ENCODE data around the gene APP.

The APP gene

DNA sequence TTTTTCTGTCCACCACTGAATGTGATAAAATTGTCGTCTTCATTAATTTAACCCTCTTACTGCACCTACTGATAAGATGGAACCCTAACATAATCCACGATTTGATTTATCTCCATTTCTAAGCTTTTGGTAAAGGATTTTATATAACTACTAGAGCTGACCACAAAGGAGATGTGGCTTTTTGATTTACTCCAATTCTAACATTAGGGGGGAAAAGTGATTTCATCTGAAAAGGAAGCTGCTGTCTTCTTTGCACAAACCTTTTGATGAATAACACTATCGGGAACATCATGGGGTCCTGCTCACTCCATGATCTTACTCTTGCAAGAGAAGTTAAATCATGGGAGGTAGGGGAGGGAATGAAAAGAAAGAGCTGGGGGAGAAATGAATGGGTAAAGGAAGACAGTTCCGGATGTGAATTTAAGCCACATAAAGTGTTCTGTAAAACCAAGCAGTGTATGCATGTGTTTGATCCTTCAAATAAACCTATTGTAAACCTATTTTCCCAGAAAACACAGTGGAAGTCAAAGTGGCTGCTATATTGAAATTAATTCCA lies 274.0 kb downstream of the APP start:
- DNase-seq, result no peak

DNA sequence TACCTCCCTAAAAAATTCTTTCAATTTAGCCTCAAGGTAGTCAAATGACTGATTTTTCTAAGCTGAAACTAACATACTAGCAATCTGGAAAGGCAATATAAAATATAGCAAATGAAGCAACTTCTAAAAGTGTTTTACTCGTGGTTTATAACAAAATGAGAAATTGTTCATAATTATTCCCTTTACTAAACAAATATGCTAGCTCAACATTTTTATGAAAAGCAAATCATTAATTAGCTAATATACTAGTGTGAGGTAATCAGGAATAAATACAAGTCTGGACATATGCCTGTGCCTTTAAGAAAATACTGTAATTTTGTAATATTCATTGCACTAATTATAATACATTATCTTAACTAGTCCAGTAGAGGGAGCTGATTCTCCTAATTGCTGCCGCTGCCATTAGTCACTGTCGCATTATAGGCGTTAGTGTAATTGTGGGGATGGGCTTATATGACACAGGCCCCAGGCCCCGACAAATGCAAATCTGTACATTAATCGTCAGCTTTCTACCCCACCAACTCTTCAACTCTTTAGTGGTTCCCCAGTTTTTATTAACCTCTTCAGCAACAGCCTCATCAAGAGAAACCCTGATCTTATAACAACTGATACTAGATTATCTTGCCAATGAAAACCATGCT lies 274.9 kb downstream of the APP start:
- no peak for DNase-seq

DNA sequence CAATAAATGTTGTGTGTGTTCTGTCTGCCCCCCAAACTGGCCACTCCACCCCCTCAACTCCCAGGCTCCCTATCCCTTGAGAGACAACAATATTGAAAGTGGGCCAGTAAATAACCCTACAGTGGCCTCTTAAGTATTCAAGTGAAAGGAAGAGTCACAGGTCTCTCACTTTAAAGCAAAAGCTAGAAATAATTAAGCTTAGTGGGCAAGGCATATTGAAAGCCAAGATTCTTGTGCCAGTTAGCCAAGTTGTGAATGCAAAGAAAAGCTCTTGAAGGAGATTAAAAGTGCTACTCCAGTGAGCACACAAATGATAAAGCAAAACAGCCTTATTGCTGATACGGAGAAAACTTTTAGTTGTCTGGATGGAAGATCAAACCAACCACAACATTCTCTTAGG lies 277.4 kb downstream of the APP start:
- DNase-seq, result no peak

DNA sequence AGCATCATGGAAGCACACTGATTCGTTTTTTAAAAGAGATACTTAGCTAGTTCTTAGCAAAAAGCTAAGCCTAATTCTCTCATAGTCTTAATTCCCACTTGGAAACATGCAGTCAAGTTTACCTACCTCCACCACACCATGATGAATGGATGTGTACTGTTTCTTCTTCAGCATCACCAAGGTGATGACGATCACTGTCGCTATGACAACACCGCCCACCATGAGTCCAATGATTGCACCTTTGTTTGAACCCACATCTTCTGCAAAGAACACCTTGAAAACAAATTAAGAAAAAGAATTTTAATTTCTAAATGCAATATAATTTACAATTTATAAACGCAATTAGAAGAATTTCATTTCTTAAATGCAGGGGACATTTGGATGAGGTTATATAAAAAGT lies 279.0 kb downstream of the APP start:
- DNase-seq, result no peak

DNA sequence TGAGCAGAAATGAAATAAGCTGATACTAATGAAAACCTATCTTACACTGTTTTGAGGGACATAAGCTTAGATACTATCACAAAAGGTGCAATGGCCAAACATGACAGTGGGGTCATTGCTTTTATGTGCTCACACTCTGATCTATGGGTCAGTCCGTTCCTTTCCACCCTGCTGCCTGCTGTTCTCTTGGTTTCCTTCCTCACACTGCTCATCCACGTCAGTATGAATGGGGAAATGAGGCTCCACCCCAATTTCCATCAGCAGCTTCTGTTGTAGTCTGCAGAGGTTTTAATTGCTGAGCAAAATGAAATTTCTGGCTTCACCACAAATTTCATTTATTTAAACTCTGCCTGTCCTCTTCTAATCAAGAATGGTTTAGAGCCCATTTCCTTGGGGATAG lies 280.6 kb downstream of the APP start:
- DNase-seq, result no peak

DNA sequence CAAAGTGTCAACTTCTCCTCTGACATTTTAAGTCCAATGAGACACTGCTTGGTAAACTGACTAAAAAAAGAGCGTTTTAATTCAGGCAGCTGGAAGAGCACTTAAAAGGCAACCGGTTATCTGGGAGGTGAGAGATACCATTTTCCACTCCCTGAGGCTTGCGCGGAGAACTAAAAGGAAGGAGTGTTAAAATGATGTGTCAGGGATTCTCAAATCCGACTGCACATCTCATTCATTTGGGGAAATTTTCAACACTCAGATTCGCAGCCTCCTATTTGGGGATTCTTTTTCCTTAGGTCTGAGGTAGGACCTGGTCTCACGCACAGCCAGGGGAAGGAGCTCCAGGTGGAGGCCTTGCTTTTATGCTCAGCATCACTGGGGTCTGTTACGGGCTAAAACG lies 281.9 kb downstream of the APP start:
- no peak for DNase-seq

DNA sequence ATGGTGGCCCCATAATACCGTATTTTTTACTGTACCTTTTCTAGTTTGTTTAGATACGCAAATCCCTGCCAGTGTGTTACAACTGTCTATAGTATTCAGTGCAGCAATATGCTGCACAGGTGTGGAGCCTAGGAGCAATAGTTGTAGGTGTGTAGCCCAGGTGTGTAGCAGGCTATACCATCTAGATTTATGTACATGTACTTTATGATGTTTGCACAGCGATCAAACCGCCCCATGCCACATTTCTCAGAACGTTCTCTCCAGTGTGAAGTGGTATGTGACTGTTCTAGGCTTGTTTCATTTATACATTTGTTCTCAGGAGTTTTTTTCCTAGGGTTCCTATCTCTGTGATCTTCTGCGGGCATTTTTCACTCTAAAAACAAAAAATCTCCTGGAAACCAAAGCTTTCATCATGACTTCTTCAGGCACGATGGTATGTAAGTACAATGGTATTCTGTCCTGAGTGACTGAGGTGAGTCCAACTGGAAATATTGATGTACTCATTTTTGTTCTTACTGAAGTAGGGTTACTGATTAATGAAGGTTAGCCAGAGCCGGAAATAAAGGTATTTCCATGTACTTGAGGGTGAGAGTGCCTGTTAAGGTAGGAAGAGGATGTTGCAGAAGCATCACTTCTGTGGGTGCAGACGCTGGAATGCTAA lies 282.8 kb downstream of the APP start:
- no peak for DNase-seq

DNA sequence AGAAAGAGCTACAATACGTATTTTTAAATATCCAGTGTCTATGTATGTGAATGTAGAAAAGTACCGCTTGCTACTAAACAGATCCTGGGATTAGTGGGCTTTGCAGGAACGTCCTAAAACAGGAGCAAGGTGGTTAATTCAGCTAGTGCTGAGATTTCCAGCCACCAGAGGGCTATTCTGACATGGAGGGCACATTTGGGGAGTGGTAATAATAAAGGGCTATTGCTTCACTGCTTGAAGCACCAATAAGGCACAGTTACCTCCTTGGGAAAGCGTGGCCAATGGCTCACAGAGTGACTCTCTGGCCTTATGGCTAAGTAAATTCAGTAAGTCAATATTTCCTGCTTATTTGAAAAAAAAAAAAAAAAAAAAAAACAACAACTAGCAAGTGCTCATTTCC lies 283.4 kb downstream of the APP start:
- no peak for DNase-seq

DNA sequence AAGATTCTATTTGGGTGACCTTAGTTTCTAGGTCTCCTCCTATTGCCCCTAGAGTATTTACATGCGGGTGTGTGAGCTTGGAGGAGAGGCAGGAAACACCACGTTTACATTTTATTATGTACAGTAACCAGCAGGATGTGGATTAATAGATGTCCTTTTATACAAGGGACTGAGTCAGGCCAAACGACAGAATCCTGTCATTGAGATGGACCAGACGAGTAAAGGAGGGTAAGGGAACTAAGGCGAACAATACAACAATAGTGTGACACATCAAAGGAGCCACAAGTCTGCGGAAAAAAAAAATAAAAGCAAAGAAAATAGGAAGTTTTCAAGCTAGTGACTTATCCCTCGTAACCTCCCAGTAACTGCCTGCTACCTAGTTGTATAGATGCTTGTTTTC lies 284.7 kb downstream of the APP start:
- no peak for DNase-seq

DNA sequence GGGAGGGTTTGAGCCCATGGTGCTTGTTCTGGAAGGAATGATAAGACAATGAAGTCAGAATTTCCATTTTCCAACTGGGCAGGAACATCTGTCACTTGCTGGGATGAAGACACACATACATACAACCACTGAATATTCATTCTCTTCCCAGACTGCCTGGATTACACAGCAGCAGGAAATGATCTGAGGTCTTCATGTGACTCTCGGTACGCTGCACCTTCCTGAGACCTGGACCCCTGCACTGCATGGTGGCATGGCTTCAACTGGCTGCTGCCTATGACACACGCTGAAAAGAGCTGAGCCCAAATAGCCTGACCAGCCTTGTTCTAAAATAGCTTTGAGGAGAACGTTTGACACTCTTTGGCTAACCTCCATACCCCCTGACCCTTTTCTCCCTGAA lies 285.2 kb downstream of the APP start:
- DNase-seq, result no peak

DNA sequence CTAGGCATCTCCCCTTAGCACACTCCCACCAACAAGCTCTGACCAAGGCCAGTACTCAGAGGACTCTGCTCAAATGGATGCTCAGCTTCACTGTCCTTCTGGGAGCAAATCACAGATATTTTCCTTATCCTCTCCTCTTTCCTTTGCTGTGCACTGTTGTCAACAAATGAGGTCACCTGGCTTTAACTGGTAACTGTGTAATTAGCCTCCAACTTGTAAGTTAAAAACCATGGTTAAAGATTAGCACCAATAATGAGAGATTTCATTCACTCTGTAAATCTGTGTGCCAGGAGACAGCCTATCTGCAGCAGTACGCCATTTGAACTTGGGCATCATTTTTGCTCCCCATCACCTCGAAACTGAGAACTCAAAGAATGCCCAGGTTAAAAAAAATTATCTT lies 286.3 kb downstream of the APP start:
- no peak for DNase-seq

DNA sequence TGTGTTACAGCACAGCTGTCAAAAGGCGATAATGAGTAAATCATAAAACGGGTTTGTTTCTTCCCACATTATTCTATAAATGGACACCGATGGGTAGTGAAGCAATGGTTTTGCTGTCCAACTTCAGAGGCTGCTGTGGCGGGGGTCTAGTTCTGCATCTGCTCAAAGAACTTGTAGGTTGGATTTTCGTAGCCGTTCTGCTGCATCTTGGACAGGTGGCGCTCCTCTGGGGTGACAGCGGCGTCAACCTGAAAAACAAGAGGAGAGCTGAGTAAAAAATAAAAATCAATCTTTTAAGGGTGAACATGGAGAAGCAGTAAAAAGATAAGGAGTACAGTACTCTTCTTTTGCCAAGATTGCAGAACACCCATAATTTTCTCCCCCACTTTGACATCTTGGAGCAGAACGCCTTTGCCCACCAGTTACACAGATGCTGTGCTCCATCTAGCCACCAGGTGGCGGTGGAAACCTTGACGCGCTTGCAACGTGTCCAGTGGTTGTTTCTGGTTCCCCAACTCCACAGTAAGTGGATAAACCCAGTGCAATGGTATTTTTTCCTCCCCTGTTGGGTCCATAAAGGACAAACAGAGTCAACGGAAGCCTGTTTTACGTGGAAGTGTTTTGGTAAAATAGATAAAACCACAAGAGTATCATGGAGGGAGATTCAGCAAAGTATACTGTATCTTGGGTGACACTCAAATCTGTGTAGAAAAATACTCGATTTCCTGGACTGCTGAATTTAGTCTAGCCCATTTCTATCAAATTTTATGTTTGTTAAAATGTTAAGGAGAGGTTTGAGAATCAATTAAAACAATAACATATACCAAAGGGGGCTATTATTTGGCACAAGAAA lies 288.8 kb downstream of the APP start:
- DNase-seq, result peak; percentile 8 to 19 (median 12)

DNA sequence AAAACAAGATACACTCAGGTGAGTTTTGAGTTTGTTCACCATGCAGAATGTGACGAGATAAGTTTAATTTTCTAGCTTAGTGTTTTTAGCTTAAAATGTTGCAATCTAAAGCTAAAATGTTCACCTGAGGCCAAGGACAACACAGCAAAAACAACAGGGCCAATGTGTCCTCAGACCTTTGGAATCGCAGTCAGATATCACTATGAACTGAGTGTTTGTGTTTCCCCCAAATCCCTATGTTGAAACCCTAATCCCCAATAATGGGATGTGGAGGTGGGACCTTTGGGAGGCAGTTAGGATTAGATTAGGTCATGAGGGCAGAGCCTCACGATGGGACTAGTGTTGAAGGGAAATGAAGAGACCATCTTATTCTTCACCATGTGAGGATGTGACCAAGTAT lies 291.4 kb downstream of the APP start:
- DNase-seq, result no peak

DNA sequence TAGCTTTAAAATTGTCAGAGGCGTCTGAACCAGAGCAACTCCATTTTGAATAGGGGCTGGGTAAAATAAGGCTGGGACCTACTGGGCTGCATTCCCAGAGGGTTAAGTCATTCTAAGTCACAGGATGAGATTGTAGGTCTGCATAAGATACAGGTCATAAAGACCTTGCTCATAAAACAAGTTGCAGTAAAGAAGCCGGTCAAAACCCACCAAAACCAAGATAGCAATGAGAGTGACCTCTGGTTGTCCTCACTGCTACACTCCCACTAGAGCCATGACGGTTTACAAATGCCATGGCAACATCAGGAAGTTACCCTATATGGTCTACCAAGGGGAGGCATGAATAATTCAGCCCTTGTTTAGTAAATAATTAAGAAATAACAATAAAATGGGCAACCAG lies 292.2 kb downstream of the APP start:
- no peak for DNase-seq

DNA sequence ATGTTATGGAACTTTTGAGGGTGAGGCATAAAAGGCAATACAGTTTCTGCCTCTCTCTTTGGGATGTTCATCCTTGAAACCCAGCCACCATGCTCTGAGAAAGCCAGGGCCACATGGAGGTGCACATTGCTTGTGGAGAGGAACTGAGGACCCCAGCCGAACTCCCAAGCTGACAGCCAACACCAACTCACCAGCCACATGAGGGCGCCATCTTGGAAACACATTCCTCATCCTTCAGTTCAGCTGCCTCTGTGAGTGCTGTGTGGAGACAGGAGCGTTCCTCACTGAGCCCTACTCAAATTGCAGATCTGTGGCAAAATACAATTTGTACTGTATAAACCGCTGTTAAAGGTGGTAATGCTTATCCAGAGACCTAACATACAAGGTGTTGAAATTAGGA lies 298.3 kb downstream of the APP start:
- DNase-seq, result no peak

DNA sequence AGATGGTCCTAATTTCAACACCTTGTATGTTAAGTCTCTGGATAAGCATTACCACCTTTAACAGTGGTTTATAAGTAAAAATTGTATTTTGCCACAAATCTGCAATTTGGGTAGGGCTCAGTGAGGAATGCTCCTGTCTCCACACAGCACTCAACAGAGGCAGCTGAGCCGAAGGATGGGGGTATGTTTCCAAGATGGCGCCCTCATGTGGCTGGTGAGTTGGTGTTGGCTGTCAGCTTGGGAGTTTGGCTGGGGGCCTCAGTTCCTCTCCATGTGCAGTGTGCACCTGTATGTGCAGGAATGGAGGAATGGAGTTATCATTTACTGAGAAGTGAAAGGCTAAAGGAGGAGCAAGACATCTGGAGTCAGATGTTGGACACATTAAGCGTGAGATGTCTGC lies 299.0 kb downstream of the APP start:
- no peak for DNase-seq

DNA sequence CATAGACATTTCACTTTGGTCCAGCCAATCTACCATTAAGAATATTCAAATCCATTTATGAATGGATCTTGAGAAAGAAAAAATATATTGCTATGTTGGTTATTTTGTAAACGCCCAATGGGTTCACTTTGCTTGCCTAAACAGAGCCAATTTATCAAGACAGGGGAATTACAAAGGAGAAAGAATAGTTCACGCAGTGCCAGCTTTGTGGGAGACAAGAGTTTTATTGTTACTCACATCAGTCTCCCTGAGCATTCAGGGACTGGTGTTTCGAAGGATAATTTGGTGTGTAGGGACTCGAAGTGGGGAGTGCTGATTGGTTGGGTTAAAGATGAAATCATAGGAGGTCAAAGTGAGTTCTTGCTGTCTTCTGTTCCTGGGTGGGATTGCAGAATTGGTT lies 300.5 kb downstream of the APP start:
- DNase-seq, result no peak

DNA sequence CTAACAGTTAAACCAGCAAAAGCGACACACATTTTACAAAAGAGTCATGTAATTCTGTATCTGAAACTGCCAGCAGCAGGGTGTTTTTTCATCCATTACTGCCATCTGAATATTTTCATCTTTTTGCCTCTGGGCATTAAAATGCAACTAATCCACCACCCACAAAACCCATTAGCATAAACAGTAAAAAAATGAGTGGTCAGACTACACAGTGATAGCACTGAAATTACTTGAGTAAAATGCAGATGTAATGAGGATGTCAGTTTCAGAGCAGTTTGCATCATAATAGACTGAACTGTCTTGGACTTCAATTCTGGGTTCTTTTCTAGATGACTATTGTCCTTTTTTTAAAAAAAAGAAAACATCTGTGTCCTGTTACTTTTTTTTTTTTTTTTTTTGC lies 303.5 kb downstream of the APP start:
- DNase-seq, result no peak

DNA sequence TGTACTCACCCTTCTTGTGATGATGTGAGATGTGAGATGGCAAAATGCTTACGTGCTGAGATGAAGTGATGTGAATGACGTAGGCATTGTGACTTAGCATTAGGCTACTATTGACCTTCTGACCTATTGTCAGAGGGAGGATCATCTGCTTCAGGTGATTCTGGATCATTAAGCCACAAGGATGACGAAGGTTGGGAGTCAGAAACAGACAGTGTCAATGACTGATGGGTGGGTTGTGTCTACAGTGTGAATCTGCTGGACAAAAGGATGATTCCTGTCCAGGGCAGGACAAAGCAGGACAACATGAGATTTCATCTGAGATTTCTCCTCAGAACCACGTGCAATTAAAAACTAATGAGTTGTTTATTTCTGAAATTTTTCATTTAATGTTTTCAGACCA lies 306.8 kb downstream of the APP start:
- no peak for DNase-seq

DNA sequence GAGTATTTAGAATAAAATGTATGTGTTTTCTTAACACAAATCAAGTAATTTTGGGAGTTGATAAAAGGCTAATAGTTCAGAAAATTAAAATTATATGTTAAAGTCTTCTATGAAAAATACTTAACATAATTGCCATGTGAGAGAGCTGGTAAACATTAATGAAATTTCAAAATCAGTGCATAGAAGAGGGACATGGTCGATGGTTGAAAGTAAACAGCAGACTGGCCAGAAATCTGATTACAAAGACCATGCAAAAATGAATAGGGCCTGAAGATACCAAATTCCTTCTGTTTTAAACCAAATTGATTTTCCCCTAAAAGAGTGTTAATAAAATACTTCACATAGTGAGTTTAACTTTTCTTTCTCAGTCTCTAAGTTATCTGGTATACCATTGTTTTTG lies 307.5 kb downstream of the APP start:
- no peak for DNase-seq

DNA sequence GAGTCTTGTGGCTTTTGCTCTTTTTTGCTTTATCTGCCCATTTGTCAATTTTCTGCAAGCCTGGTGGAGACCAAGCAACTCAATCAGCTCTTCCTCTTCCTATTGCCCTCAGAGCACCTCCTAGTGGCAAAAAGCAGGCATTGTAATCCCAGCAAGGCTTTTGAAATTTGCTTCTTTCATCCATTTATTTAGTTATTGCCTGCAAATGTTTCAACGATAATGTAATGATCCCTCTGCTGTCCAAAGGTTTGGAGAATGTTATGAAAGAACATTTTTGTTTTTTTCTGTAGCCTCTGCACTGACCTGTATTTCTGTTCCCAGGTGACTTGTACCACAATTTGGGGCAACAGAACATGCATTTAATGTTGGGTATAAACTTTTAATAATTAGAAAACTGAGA lies 308.0 kb downstream of the APP start:
- no peak for DNase-seq

DNA sequence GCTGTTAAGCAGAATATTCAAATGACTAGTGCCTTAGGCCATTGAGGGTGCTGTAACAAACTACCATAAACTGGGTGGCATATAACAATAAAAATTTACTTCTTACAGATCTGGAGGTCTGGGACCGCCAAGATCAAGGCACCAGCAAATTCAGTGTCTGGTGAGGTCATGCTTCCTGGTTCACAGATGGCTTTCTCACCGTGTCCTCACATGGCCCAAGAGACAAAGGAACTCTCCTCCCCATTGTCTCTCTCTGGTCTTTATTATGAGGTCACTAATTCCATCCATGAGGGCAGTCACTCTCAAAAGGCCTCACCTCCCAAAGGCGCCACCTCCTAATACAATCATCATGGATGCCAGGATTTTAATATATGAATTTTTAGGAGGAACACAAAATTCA lies 308.5 kb downstream of the APP start:
- no peak for DNase-seq

DNA sequence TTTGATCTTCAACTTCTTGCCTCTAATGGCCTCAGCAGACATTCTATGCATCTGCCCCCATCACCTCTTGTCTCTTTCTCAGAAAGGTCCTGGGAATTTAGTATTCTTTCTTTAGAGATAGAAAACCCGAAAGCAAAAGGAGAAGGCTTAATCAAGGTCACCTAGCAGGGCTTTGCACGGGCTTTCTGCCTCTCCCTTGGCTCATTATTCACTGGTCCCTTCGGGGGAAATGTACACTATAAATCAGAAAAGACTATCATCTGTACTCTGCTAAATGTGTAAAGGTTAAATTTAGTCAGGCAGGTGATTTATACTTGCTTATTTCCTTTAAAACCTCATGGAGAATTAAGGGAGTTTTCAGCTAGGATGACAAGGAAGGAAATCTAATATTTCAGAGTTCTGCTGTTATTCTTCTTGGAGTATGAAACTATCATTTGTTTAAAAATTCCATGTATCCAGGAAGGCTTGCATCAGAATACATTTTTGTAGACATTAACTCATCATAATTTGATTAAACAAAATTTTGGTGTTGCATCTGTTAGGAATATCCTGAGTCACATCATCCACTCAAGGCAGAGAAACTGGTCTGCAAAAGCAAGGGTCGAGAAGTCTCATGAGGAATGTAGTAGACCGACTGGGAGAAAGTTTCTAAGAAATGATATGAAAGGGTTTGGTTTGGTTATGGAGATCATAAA lies 311.2 kb downstream of the APP start:
- DNase-seq, result no peak
